T-helper 2 cell treated with Interferon-gamma antibody and Interleukin-4, amounts not matched to agents 5 μg/mL and 100 μg/mL, for 36 hours (primary cell): ENCODE data around the gene ADCK1.
"Not testable (repeated sequence)": the region's sequence is repeated elsewhere in the genome, so short reads cannot be mapped to it uniquely, and the experiment has no call there.

Source experiments
- DNase-seq: peaks from one replicate; pipeline ENCODE4 v3.0.0; 2021; ENCODE audit warnings: low spot score
- H3K27ac Mint-ChIP-seq: one replicate; pipeline ENCODE4 v1.8.0; 2021; ENCODE audit warnings: mild to moderate bottlenecking, mixed read lengths
- H3K27me3 Mint-ChIP-seq: one replicate; pipeline ENCODE4 v1.8.0; 2021; ENCODE audit warnings: low read depth, mixed read lengths
- H3K36me3 Mint-ChIP-seq: one replicate; pipeline ENCODE4 v1.8.0; 2021; ENCODE audit warnings: low read depth, mixed read lengths
- H3K4me1 Mint-ChIP-seq: one replicate; pipeline ENCODE4 v1.8.0; 2021; ENCODE audit warnings: low read depth, mixed read lengths
- H3K4me3 Mint-ChIP-seq: one replicate; pipeline ENCODE4 v1.8.0; 2022; ENCODE audit warnings: mild to moderate bottlenecking, moderate library complexity, mixed read lengths
- H3K9me3 Mint-ChIP-seq: one replicate; pipeline ENCODE4 v1.8.0; 2021; ENCODE audit warnings: mixed read lengths

Gene ADCK1

DNA sequence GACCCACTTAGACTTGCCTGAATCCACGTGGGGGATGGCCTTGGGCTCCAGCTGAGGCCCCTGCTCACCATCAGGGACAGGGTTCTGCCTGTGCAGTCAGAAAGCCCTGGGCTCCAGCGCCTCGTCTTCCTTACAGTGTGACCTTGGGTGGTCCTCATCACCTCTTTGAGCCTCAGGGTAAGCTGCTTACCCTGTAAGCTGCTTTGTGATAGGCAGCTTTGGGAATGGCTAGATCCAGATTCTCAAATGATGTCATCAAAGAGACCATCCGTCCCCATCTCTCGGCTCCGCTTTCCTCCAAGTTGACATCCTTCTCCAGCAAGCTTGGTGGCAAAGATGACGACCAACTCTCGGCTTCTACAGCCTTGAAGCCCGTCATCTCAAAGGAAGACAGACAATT lies 127.0 kb downstream of the ADCK1 start:
- Mint-ChIP-seq H3K9me3 (no peaks in the 10 kb centered on the region), H3K4me1 (no peaks in the 10 kb centered on the region), H3K36me3 (no peaks in the 10 kb centered on the region), H3K4me3 (no peak overlapping the region), H3K27me3 (no peaks in the 10 kb centered on the region), H3K27ac (no peak overlapping the region)
- no peak for DNase-seq

DNA sequence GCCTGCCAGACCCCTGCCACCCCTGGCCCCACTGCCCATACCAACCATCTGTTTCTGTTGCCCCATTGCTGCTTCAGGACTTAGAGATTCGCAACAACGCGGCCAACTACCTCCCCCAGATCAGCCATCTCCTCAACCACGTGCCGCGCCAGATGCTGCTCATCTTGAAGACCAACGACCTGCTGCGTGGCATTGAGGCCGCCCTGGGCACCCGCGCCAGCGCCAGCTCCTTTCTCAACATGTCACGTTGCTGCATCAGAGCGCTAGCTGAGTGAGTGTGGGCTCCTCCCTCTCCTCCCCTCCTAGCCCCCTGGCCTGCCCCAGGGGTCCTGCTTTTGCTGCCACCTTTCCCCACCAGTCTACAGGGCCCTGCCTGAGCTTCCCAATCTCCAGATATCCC lies 131.5 kb downstream of the ADCK1 start:
- Mint-ChIP-seq H3K27ac (no peak overlapping the region), H3K4me1 (no peaks in the 10 kb centered on the region), H3K9me3 (peaks cover 15% of the 10 kb centered on the region), H3K36me3 (peaks cover 3% of the 10 kb centered on the region), H3K27me3 (no peaks in the 10 kb centered on the region), H3K4me3 (no peak overlapping the region)
- no peak for DNase-seq

DNA sequence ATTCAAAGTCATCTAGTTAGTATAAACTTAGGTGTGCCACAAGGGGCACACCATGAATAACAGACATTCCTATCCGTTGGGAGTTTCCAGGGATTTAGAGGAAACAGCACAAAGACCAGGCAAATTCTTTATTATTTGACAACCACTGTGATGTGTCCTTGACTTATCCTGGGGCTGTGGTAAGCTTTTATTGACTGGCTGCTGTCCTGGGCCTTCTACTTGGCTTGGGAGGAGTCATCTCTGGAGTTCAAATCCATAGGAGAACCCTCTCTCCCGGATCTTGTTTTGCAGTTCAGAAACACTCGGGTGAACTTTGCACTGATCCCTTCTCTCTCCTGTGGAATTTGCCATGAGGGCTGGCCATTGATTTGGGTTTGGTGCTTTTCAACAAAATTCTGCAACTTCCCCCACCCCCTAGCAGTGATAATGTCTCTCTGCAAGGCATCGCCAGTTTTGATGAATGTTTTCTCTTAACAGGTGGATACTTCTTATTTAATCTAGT lies 136.3 kb downstream of the ADCK1 start:
- peaks cover 18% of the 10 kb centered on the region for H3K9me3 Mint-ChIP-seq
- H3K4me1 Mint-ChIP-seq, result no peaks in the 10 kb centered on the region
- H3K27ac Mint-ChIP-seq, result no peak overlapping the region
- H3K27me3 Mint-ChIP-seq, result no peaks in the 10 kb centered on the region
- H3K4me3 Mint-ChIP-seq, result no peak overlapping the region
- peaks cover 4% of the 10 kb centered on the region for H3K36me3 Mint-ChIP-seq
- no peak for DNase-seq

DNA sequence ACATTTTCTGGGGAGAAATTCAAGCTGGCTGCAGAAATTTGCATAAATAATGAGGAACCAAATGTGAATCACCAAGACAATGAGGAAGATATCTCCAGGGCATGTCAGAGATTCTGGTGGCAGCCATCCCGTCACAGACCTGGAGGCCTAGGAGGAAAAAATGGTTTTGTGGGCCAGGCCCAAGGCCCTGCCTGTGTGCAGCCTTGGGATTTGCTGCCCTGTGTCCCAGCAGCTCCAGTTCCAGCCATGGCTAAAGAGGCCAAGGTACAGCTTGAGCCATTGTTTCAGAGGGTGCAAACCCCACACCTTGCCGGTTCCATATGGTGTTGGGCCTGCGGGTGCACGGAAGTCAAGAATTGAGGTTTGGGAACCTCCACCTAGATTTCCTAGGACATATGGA lies 147.5 kb downstream of the ADCK1 start:
- no peaks in the 10 kb centered on the region for H3K27me3 Mint-ChIP-seq
- H3K4me1 Mint-ChIP-seq, result no peaks in the 10 kb centered on the region
- H3K36me3 Mint-ChIP-seq, result no peaks in the 10 kb centered on the region
- no peak for DNase-seq
- peaks cover 17% of the 10 kb centered on the region for H3K9me3 Mint-ChIP-seq
- H3K4me3 Mint-ChIP-seq, result no peak overlapping the region
- no peak overlapping the region for H3K27ac Mint-ChIP-seq

DNA sequence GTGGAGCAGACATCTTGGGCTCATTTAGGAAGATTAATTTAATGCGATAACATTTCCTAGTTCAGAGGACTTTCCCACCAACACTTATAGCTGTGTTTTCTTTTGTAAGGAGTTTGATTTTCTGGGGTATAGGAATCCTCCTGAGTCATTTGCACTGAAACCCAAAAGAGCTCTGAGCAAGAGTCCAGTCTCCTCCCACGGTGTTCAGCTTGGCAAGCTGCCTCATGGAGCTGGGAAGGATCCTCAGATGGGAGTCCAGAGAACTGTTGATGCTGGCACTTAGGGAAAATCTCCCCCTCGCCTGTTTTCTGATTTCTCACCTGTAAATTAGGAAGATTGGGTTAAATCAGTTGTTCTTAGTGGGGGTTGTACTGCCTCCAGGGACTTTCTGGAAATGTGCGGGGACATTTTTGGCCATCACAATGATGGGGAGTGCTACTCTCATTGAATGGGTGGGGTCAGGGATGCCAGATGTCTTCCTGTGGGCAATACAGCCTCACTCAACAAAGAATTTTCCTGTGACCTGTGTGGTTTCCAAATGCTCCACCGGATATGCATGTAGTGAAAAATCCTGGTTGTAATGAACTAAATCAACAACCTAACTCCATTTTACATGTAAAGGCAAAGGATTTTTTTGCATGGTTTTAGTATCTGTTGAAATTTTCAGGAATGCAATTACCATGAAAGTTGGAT lies 150.6 kb downstream of the ADCK1 start:
- H3K4me3 Mint-ChIP-seq, result no peak overlapping the region
- no peaks in the 10 kb centered on the region for H3K36me3 Mint-ChIP-seq
- no peak overlapping the region for H3K27ac Mint-ChIP-seq
- no peaks in the 10 kb centered on the region for H3K4me1 Mint-ChIP-seq
- DNase-seq, result no peak
- H3K9me3 Mint-ChIP-seq, result peaks cover 17% of the 10 kb centered on the region
- no peaks in the 10 kb centered on the region for H3K27me3 Mint-ChIP-seq

DNA sequence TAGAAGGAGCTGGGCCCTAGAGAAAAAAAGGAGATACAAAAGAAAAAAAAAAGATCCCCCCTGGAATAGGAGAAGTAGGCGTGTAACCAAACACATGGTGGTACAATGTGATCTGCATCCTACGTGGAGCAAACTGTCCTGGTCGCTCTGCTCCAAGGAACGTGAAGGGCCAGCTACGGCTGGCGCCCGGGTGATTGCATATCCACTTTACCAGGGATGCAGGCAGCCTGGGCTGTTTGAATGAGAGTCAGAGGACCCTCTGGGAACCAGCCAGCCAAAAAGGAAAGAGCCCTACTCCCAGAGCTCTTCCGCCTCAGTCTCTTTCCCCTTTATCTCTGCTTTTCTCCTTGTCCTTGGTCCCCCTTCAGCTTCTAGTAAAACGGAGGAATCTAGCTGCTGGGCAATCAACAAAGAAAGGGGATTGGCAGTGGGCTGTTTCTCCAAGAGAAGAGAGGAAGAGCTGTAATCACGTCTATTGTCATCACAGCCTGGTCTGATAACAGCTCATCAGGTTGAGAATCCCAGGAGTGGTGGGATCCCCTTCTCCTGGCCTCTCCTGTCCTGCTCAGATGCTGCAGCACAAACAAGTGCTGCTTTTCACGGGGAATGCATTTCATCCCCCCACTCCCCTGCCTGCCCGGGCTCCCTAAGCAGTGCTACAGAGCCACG lies 156.0 kb downstream of the ADCK1 start:
- Mint-ChIP-seq H3K27me3 (peaks cover 7% of the 10 kb centered on the region), H3K27ac (no peak overlapping the region), H3K4me3 (no peak overlapping the region), H3K4me1 (peaks cover 1% of the 10 kb centered on the region), H3K36me3 (no peaks in the 10 kb centered on the region), H3K9me3 (no peaks in the 10 kb centered on the region)
- no peak for DNase-seq

DNA sequence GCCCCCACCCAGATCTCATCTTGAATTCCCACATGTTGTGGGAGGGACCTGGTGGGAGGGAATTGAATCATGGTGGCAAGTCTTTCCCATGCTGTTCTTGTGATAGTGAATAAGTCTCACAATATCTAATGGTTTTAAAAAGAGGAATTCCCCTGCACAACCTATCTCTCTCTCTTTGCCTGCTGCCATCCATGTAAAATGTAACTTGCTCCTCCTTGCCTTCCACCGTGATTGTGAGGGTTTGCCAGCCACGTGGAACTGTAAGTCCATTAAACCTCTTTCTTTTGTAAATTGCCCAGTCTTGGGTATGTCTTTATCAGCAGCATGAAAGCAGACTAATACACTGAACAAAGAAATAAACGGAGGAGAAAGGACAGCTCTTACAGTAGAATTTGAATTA lies 159.8 kb downstream of the ADCK1 start:
- H3K4me1 Mint-ChIP-seq, DNase-seq, H3K36me3 Mint-ChIP-seq, H3K9me3 Mint-ChIP-seq, H3K27ac Mint-ChIP-seq, H3K4me3 Mint-ChIP-seq: not testable (repeated sequence)
- H3K27me3 Mint-ChIP-seq, result peaks cover 18% of the 10 kb centered on the region

DNA sequence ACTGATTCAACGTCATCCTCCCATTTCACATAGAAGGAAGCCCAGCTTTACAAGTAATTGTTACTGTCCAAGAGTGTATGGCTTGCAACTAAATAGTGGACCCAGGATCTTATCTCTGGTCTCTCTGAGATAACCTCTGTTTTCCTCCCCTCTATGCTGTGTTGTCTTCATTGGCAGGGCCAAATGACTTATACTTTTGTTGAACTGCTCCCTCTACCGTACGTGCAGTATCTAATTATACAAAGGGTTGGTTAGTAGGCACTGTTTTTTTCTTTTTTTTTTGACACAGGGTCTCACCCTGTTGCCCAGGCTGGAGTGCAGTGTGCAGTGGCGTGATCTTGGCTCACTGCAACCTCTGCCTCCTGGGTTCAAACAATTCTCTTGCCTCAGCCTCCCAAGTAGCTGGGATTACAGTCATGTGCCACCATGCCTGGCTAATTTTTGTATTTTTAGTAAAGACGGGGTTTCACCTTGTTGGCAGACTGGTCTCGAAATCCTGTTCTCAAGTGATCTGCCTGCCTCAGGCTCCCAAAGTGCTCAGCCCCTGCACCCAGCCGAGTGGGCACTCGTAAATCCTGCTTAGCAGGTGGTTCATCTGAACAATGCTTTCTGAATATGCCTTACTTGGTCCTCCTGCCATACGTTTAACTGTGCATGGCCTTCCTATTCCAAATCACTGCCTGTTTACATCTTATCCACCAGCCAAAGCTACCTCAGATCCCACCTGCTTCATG lies 162.1 kb downstream of the ADCK1 start:
- Mint-ChIP-seq H3K27me3 (peaks cover 20% of the 10 kb centered on the region), H3K36me3 (no peaks in the 10 kb centered on the region), H3K27ac (no peak overlapping the region), H3K9me3 (no peaks in the 10 kb centered on the region), H3K4me1 (peaks cover 4% of the 10 kb centered on the region), H3K4me3 (no peak overlapping the region)
- no peak for DNase-seq

DNA sequence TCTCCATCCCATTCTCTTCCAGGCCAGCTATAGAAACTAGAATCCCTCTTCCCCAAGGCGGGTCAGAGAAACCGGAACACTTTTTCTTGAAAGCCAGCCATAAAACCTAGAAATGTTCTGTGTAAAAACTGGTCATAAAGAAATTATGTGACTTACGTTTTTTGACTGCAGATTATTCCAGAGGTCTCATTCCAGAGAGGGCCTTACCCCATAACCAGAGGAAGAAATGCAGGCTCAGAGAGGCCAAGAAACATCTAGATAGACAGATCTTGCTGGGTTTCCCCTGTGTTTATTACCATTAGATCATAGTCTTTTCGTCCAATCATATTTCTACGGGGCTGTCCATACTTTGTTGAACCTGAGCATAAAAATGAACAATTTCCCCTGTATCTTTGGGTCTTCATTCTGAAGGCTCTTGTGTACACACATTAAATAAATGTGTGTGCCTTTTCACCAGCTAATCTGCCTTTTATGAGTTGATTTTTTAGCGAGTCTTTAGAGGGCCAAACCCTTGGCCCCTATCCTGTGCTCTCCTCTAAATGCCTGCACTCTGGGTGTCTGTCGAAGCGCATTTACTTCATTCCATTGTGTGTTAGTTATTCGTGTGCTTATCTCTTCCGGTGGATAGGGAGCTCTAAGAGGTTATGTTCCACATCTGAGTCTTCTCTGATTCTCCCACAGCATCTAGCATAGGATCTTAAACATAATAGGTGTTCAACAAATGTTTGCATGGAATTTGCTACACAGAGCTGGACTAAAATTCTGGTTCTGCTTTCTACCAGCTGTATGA lies 163.0 kb downstream of the ADCK1 start:
- no peaks in the 10 kb centered on the region for H3K36me3 Mint-ChIP-seq
- no peak overlapping the region for H3K4me3 Mint-ChIP-seq
- peaks cover 24% of the 10 kb centered on the region for H3K27me3 Mint-ChIP-seq
- no peaks in the 10 kb centered on the region for H3K9me3 Mint-ChIP-seq
- DNase-seq, result no peak
- peaks cover 3% of the 10 kb centered on the region for H3K4me1 Mint-ChIP-seq
- H3K27ac Mint-ChIP-seq, result no peak overlapping the region

DNA sequence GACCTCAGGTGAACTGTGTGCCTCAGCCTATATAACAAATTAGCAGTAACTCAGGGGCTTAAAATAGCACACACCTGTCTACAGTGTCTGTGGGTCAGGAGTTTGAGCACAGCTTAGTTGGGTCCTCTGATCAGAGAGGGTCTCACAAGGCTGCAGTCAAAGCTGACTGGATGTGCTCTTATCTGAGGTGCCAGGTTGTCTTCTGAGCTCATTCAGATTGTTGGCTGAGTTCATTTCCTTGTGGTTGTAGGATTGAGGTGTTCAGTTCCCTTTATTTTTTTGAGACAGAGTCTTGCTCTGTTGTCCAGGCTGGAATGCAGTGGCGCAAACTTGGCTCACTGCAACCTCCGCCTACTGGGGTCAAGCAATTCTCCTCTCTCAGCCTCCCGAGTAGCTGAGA lies 164.7 kb downstream of the ADCK1 start:
- peaks cover 29% of the 10 kb centered on the region for H3K27me3 Mint-ChIP-seq
- no peak overlapping the region for H3K27ac Mint-ChIP-seq
- DNase-seq, result no peak
- H3K36me3 Mint-ChIP-seq, result no peaks in the 10 kb centered on the region
- H3K4me3 Mint-ChIP-seq, result no peak overlapping the region
- peaks cover 3% of the 10 kb centered on the region for H3K4me1 Mint-ChIP-seq
- no peaks in the 10 kb centered on the region for H3K9me3 Mint-ChIP-seq

DNA sequence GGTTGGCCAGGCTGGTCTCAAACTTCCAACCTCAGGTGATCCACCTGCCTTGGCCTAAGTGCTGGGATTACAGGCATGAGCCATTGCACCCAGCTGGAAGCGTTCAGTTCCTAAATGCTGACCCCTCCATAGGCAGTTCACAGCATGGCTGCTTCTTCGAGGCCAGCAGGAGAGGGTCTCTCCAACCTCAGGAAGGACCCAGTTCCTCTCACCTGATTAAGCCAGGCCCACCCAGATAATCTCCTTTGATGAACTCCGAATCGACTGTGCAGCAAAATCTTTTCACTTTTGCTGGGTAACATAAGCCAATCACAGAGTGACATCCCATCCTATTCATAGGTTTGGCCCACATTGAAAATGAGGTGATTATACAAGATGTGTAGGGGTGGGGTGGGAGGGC lies 165.1 kb downstream of the ADCK1 start:
- Mint-ChIP-seq H3K36me3 (no peaks in the 10 kb centered on the region), H3K4me1 (peaks cover 3% of the 10 kb centered on the region), H3K27ac (no peak overlapping the region), H3K4me3 (no peak overlapping the region), H3K9me3 (no peaks in the 10 kb centered on the region), H3K27me3 (peaks cover 29% of the 10 kb centered on the region)
- no peak for DNase-seq

DNA sequence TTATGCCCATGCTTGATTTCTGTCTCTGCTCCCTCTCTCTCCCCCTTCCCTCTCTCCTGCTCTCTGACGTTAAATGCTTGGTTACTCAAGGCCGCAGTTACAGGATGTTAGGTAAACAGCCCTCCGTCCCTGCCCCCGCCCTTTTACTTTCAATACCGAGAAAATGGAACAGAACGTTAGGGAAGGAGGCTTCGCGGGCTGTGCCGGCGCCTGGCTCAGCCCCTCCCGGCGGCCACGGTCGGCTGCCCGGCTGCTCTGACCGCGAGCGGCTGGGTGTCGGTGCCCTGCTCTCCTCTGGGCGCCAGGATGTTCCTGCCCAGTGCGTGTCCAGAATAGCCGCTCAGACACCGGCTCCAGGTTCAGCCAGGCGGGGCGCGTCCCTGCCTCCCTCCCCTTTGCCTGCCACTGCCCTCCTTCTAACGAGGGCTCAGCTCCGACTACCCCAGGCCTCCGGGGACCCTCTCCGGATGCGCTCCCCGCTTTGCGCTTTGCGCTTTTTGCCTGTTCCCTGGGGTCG lies 166.1 kb downstream of the ADCK1 start:
- Mint-ChIP-seq H3K4me1 (peaks cover 3% of the 10 kb centered on the region), H3K36me3 (no peaks in the 10 kb centered on the region), H3K4me3 (peak overlapping the region; percentile 72), H3K27me3 (peaks cover 32% of the 10 kb centered on the region), H3K9me3 (no peaks in the 10 kb centered on the region), H3K27ac (peak overlapping the region; percentile 81)
- peak; percentile 30 for DNase-seq

DNA sequence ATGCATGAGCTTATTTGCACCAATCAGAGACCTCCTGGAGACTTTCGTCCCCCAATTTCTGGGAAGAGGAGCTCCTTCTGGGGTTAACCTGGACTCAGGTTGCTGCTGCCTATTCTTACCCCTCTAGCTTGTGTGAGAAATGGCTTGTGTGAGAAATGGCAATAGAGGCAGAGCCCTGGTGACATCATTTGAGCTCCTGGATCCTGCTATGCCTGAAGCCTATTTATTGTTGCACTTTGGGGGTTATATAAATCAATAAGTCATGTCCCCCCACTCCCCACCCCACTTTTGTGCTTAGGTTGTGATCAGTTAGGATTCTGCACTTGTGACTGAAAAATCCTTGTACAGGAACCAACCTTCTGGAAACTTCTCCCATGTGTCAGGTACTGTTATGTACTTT lies 167.2 kb downstream of the ADCK1 start:
- peaks cover 3% of the 10 kb centered on the region for H3K4me1 Mint-ChIP-seq
- H3K27me3 Mint-ChIP-seq, result peaks cover 27% of the 10 kb centered on the region
- no peaks in the 10 kb centered on the region for H3K9me3 Mint-ChIP-seq
- H3K36me3 Mint-ChIP-seq, result no peaks in the 10 kb centered on the region
- DNase-seq, result no peak
- peak overlapping the region; percentile 72 for H3K4me3 Mint-ChIP-seq
- no peak overlapping the region for H3K27ac Mint-ChIP-seq
